Activated CD8-positive, alpha-beta memory T cell treated with anti-CD3 and anti-CD28 coated beads, Interleukin-2, amount 50 U/mL, for 4 hours (primary cell): Measurements from ENCODE around the gene INPP5D.
"Not testable (repeated sequence)": the region's sequence is repeated elsewhere in the genome, so short reads cannot be mapped to it uniquely, and the experiment has no call there.

ENCODE experiments used
- DNase-seq: peaks from one replicate; pipeline ENCODE4 v3.0.0-alpha.2; 2020

INPP5D gene

DNA sequence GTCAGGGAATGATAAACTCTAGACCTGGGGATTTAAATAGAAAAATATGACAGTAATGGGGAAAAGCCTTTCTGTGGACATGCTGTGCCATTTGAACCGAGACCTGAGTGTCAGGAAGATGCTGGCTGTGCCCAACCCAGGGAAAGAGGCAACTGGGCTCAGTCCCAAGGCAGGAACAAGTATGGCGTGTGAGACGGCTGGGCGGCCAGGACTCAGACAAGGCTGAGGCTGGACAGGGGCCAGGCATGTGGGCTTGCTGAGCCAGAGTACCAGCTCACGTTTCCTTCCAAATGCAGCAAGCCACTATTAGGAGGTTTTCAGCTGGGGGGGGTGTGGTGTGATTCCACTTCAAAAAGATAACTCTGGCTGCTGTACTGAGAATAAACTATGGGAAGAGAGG is 92.4 kb downstream of the INPP5D start:
- no peak for DNase-seq

DNA sequence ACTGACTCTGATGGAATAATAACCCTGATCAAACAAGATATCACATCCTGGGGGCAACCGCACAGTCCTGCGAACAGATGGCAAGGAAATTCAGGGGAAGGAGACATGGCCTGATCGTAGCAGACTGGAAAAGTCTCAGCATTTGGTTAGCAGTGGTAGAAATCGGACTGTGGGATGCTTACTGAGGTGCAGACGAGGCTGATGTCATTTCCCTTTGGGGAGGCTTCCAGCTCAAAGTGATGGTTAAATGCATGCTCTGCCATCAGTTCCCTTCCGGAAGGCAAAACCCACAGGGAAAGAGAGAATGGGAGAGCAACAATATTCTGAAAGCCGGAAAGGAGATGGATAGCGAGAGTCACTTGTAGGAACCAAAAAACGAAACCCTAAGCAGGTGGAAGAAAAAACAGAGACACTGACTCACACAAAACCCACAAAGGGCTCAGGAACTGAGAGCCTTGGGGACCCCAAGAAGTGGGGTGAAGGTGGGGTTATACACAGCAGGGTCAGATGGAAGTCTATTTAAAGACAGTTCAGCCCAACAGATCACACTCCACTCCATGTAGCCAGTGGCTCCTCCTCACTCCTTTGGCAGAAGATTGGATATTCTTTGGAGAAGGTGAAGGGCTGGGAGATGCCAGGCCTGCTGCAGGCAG is 93.1 kb downstream of the INPP5D start:
- no peak for DNase-seq

DNA sequence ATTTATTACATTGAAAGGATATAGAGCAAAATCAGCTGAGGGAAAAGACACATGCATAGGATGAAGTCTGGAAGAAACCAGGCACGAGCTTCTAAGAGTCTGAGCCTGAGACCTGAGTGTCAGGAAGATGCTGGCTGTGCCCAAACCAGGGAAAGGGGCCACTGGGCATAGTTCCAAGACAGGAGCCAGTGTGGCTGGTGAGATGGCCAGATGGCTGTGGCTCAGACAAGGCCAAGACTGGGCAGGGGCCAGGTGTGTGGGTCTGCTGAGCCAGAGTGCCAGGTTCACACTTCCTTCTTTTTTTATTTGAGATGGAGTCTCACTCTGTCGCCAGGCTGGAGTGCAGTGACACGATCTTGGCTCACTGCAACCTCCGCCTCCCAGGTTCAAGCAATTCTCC is 95.9 kb downstream of the INPP5D start:
- DNase-seq = no peak

DNA sequence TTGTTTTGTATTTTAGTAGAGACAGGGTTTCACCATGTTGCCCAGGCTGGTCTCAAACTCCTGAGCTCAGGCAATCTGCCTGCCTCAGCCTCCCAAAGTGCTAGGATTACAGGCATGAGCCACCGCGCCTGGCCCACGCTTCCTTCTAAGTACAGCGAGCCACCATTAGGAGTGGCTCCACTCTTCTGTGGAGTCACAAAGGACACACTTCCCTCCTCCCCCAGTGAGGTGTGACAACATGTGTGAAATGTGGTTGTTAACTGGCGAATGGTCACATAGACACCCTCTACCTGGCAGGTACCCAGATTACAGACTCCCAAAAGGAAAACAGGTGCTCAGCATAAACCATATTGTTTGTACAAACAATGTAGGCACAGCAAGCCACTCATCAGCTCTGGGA is 96.3 kb downstream of the INPP5D start:
- not testable (repeated sequence) for DNase-seq

DNA sequence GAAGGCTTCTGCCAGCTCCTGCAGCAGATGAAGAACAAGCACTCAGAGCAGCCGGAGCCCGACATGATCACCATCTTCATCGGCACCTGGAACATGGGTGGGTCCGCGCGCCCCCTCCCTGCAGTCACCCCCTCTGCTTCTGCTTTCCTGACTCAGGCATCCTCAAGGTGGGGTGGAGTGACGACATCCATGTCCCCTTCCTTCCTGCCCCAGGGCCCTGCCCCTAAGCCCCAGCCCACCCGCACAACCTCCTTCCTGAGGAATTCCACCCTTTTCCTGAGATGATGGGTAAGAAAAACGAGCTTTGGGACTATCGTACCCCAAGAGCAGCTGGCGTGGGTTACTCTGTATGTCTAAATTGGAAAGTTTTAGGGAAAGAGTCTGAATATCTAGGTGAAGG is 101.6 kb downstream of the INPP5D start:
- no peak for DNase-seq

DNA sequence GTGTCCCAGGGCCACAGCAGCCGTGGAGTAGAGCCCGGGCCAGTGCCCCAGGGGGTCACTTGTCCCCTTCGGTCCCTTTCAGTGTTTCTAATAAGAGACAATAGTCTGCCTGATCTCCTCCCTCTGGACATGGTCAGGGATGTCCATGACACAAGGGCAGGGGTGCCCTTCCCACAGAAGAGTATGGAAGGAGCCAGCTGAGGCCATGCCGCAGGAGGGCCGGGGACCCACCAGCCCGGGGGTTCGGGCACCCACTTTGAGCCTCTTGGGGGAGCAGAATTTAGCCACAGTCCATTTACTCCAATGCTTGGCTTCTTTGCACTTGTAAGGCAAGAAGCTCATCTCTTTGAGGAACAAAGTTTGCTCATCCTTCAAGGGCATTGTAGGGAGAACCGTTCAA is 102.6 kb downstream of the INPP5D start:
- no peak for DNase-seq

DNA sequence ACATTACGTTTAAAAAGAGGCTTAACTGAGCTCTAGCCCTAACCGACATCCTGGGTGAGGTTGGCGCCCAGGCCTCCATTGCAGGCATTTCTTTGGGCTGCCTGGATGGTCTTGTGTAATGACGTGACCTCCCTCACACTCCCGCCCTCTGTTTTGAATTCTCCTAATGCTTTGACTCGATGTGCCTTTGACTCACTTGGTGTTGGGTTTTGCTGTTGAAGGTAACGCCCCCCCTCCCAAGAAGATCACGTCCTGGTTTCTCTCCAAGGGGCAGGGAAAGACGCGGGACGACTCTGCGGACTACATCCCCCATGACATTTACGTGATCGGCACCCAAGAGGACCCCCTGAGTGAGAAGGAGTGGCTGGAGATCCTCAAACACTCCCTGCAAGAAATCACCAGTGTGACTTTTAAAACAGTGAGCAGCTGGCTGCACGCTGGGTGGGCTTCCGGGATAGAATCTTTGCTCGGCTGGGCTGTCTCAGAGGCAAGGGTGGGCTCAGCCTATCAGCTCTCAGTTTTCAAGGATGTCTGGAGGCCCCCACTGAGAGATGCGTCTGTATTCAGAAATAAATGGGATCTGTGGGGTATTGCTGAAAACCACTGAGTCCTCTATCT is 103.5 kb downstream of the INPP5D start:
- no peak for DNase-seq

DNA sequence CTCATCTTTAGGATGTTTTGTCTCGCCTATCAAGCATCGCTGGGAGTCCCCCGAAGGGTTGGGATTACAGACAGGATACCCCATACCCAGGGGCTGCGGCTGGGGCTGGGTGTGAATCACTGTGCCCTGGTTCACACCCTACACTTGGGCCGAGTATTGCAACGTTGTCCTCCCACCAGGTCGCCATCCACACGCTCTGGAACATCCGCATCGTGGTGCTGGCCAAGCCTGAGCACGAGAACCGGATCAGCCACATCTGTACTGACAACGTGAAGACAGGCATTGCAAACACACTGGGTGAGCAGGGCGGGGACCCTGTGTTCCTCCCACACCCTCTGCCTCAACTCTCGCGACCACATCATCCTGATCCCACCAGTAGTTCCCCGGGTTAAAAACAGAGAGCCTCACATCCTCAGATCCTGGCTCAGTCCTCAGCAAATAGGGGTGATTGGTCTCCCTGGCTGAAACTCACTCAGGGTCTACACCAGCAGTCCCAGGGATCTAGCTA is 104.0 kb downstream of the INPP5D start:
- DNase-seq = no peak

DNA sequence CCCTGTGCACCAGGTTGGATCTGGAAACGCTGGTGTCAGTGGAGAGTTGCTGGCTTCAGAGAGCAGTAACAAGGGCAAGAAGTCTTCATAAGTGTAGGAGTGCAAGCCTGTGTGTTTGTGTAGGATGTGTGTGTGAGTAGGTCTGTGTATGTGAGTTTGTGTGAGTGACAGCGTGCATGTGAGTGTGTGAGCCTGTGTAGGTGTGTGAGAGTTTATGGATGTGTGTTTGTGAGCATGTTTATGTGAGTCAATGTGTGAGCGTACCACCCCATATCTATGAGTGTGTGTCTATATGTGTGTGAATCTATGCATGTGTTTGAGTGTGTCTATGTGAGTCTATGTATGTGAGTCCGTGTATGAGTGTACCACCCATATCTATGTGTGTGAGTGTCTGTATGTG is 104.8 kb downstream of the INPP5D start:
- DNase-seq = no peak

DNA sequence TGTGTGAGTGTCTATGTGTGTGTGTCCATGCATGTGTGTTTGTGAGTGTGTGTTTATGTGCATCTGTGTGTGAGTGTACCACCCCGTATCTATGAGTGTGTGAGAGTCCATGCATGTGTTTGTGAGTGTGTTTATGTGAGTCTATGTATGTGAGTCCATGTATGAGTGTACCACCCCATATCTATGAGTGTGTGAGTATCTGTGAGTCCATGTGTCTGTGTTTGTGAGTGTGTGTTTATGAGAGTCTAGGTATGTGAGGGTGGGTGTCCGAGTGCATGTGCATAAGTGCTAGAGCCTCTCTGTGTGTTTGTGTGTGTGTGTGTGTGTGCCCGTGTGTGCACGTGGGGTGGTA is 105.4 kb downstream of the INPP5D start:
- no peak for DNase-seq

DNA sequence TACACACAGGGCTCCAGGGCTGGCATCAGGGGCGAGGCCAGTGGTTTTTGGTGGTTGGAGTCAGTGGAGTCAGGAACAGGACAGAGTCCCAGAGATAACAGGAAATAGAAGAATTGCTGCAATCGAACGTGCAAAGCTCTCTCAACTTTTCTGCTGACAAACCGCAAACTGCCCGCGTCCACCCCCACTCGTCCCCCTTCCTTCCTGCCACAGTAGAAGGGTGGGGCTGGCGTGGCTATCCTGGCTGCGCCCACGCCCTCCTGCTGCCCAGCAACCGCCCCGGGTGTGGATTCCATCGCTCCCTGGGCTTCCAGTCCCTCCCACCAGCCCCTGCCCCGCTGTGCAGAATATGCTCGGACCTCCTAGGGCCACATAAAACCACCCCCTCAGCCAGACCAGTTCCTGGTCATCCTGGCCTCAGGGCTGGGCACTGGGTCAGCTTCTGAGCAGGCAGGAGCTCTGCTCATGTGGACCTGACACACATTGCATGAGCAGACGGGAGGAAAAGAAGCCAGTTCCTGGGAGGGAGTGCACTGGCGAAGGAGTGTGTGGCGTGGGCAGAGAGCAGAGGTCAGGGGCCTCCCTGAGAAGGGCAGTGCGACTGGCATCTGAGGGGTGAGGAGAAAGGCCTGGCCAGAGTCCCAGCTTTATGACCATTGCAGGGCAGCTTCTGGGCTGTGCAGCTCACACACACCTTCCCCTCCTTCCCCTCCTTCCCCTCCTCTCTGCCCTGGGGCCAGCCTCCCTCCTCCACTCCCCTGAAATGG is 105.9 kb downstream of the INPP5D start:
- DNase-seq = no peak

DNA sequence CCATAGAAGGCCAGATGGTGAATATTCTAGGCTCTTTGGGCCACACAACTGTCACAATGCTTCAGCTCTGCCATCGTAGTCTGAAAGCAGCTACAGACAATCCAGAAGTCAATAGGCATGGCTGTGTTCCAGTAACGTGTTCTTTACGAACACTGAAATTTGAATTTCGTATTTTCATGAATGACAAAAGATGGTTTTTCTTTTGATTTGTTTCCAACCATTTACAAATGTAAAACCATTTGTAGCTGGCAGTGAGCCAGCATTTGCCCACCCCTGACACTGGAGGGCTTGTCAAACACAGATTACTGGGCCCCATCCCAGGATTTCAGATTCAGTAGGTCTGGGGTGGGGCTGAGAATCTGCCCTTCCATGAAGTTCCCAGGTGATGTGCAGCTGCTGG is 108.3 kb downstream of the INPP5D start:
- no peak for DNase-seq

DNA sequence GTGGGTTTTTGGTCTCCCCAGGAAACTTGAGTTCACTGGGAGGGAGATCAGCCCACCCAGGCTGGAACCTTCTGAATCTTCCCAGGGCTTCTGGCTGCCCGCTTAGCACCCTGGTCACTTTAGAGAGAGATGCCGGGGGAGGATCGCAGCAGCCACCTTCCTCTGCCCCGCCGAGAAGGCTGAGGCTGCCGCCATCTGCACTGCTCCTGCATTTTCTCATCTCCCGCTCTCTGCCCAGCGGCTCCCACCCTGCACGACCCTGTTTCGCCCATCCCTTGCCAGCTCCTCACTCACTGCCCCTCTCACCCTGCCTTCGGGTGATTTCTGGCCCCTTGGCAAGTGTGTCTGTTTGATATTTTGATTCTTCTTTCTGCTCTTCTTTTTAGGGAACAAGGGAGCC is 108.8 kb downstream of the INPP5D start:
- DNase-seq = no peak

DNA sequence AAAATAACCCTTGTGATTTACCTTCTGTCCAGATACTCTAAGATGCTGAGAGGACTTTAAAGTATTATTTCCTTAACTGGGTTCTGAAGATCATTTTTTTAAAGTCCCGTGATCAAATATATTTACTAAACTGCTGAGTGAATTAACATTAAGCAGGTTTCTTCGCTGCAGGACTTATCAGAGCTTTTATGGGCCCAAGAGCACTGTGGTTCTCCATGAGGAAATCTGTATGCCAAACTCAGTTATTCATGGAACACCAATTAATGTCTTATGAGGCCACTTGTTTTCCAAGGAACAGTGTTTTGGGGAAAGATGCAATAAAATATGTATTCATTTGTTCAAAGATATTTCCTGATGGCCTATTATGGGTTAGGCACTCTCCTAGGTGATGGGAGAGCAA is 111.2 kb downstream of the INPP5D start:
- DNase-seq = no peak

DNA sequence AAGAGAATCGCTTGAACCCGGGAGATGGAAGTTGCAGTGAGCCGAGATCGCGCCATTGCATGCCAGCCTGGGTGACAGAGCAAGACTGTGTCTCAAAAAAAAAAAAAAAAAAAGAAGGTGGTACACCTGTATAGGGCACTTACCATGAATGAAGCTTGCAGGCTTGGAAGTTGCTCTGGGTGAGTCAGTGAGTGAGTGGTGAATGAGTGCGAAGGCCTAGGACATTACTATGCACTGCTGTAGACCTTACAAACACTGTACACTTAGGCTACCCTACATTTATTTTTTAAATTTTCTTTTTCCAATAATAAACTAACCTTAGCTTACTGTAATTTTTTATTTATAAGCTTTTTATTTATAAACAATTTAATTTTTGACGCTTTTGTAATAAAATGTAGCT is 113.0 kb downstream of the INPP5D start:
- DNase-seq = no peak

DNA sequence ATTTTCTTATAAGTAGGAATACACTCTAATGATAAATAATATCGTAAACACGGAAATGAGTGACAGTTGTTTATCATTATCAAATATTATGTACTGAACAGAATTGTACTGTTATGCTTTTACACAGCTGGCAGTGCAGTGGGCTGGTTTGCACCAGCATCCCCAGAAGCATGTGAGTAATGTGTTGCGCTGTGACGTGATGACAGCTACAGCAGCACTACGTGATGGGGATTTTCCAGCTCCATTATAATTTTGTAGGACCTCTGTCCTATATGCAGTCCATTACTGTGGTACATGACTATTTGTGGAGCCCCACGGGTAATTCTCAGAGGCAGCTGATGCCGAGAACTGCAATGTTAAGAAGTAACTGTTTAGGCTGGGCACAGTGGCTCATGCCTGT is 114.0 kb downstream of the INPP5D start:
- DNase-seq = no peak

DNA sequence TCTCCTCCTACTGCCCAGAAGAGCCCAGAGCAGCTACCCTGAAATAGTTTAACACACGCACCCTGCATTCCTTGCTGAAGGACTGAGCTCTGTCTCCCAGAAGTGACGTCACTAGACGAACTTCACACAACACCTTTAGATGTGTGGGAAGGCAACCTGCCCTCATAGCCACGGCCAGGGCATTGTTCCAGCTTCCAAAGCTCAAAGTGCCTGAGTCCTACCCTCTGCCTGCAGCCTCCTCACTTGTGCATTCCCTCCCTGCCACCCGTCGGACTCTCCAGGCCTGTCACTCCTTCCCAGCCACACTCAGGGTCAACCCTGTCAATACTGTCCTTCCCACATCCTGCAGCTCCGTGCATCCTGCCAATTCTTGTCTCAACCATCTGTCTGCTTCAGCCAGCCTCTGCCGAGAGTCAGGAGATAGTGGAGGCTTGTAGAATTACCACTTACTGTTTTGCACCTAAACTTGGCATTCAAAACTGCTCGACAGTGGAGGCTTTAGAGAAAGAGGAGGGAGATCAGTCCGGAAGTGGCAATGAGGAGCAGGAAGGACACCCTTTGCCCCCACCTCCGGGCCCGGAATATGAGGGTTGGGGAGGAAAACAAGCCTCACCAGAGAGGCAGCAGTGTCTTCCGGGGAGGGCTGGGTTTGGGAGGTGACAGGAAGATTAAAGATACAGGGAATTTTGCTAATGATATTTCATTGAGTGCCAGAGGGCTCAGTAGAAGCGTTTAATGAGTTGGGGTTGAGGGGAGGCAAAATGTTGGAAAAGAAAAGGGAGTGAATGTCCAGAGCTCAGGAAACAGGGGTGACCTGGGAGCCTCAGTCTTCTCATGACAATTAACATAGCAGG is 119.1 kb downstream of the INPP5D start:
- DNase-seq = no peak

DNA sequence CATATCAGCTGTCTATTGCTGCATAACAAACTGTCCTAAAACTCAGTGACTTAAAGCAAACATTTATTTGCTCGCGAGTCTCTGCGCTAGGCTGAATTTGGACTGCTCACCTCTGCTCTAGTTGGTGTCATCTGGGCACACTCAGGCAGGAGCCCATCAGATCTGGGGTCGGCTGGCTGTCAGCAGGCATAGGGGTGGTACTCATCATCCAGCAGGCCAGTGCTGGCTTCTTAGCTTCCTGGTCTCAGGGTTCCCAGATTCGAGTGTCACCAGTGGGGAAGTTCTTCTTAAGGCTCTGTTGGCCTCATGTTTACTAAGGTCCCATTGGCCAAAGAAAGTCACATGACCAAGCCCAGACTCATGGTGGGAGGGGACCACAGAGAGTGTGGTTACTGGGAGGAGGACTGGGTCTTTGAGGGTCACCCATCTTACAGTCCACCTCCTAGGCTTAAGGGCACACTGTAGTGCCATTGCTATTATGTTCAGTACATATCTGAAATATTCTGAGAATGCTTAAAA is 119.8 kb downstream of the INPP5D start:
- DNase-seq = no peak

DNA sequence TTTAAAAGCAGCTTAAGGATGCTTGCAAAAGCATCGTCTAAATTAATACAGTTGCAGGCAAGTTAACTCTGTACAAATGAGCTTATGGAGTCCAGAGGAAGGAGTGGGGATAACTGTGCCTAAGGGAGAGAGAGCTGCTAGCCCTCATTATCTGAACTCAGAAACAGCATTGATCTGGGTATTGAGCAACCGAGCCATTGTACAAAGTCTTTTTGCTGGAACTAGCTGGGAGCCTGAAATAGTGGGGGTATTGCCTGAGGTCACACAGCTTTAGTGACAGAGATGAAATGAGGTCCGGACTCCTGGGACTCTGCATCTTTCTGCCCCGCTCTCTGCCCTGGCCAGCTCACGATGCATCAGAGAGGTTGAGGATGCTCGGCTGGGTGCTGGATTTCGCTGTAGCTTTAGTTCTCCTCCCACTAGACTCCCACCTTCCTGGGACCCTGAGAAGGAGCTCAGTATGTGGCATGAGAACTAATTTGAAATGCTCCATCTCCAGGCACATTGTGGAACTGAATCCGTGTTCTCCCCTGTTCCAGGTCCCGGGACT is 123.8 kb downstream of the INPP5D start:
- no peak for DNase-seq

DNA sequence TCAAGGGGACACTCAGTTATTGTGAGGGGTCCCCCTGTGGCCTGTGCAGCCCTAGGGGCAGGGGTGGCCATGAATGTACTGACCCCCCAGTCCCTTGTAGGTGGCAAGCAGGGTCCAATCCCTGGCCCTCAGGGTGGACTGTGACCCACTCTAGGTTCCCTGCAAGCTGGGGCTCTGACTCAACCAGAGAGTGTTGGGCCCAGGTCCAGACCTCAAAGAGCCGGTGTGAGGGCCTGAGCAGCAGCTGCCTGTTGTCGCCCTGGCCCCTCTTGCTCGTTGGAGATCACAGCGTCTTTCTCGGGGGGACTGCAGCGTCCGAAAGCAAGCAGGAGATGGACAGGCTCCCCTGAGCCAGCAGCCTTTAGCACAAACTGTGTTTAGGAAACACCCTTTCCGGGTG is 124.5 kb downstream of the INPP5D start:
- no peak for DNase-seq

DNA sequence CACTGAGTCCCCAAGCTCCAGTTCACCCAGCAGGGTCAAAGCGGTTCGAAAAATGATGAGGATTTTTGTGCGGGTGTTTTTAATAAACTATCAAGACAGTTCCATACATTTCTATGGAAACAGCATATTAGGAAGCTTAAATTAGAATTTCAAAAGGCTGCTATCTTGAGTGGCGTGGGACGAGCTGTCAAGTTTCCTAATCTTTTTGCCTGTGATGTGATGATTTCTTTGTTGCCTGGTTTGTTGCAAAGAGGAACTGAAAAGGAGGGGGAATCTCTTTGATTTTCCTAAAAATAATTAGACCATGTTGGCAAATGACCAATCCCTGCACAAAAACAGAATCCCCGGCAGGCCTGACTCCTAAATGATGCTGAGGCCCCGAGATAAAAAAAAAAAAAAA is 125.2 kb downstream of the INPP5D start:
- DNase-seq = no peak

DNA sequence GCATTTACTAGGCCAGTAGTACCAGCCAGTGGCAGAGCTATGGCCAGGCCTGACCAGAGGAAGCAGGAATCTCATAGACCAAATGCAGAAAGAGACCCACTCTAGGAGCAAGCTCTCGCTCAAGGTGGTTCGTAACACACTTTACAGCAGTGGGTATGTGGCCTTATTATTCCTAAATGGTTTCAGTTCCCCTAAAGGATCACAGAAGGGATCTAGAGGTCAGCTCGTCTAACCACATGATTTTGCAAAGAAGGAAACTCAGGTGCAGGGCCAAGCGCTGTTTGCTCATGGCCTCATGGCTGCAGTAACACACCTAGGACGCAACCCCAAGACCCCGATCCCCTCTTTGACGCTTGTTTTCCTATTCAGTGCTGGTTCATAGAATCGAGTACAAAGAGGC is 125.8 kb downstream of the INPP5D start:
- no peak for DNase-seq

DNA sequence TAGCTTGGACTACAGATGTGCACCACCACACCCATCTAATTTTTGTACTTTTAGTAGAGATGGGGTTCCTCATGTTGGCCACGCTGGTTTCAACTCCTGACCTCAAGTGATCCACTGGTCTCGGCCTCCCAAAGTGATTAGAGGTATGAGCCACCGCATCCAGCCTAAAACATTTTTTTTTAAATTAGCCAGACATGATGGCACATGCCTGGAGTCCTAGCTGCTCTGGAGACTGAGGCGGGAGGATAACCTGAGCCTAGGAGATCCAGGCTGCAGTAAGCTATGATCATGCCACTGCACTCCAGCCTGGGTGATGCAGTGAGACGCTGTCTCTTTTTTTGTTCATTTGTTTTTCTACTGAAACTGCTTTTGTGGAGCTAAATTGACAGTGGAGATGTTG is 126.7 kb downstream of the INPP5D start:
- DNase-seq = no peak
